Fibroblast of lung (primary cell): ENCODE measurements around the gene PSD4. TPM values are rescaled to one million over a fixed set of nuclear protein-coding genes. Genes with fewer than 3 reads are reported as not detected.

ENCODE experiments used
- DNase-seq, 2 donors: peaks; one replicate each; pipeline versions ENCODE4 v3.0.0 to v3.0.0-alpha.2; 2010; ENCODE audit warnings: low read depth in 2 of 2
- H2AFZ ChIP-seq: 2 replicates; pipeline ENCODE4 v1.5.1; 2012; ENCODE audit warnings: low read length, control low read depth, inconsistent platforms
- H3K27ac ChIP-seq: 2 replicates; pipeline ENCODE4 v1.5.1; 2011; ENCODE audit warnings: low read length, control low read depth; ENCODE audit not compliant: insufficient read depth
- H3K27me3 ChIP-seq: 2 replicates; pipeline ENCODE4 v1.5.1; 2011; ENCODE audit warnings: mild to moderate bottlenecking, low read length; ENCODE audit not compliant: control insufficient read depth, insufficient read depth
- H3K36me3 ChIP-seq: 2 replicates; pipeline ENCODE4 v1.5.1; 2011; ENCODE audit warnings: low read length; ENCODE audit not compliant: control insufficient read depth, insufficient read depth
- H3K4me1 ChIP-seq: 2 replicates; pipeline ENCODE4 v1.5.1; 2011; ENCODE audit warnings: low read length; ENCODE audit not compliant: control insufficient read depth, insufficient read depth; ENCODE audit errors: extremely low read depth
- H3K4me2 ChIP-seq: 2 replicates; pipeline ENCODE4 v1.5.1; 2011; ENCODE audit warnings: low read length, control low read depth; ENCODE audit not compliant: insufficient read depth; ENCODE audit errors: extremely low read depth
- H3K4me3 ChIP-seq, 4 experiments: fragments of 200-600 bp in 1 of 4; sonication (generic) in 1 of 4; replicated peaks in 1 of 4; 2 replicates each; pipeline ENCODE4 v1.5.1; 2011 to 2016; ENCODE audit warnings: low read length in 4 of 4, low read depth in 3 of 4, mild to moderate bottlenecking in 3 of 4, control low read depth in 2 of 4, inconsistent platforms in 1 of 4, mixed read lengths in 1 of 4; ENCODE audit not compliant: insufficient read depth in 1 of 4; ENCODE audit errors: control extremely low read depth in 1 of 4
- H3K79me2 ChIP-seq: 2 replicates; pipeline ENCODE4 v1.5.1; 2012; ENCODE audit warnings: mild to moderate bottlenecking, low read length, inconsistent platforms; ENCODE audit not compliant: control insufficient read depth, insufficient read depth
- H3K9ac ChIP-seq: 2 replicates; pipeline ENCODE4 v1.5.1; 2011; ENCODE audit warnings: mild to moderate bottlenecking, low read length, control low read depth; ENCODE audit not compliant: insufficient read depth
- H3K9me3 ChIP-seq: 2 replicates; pipeline ENCODE4 v1.5.1; 2012; ENCODE audit warnings: low read depth, low read length; ENCODE audit not compliant: control insufficient read depth, insufficient read depth
- H4K20me1 ChIP-seq: 2 replicates; pipeline ENCODE4 v1.5.1; 2011; ENCODE audit warnings: low read length; ENCODE audit not compliant: control insufficient read depth, insufficient read depth; ENCODE audit errors: extremely low read depth
- EZH2 ChIP-seq: IDR thresholded peaks from 2 replicates; pipeline ENCODE4 v1.5.1; 2012; ENCODE audit warnings: low read length, control low read depth, mild to moderate bottlenecking; ENCODE audit errors: missing control alignments
- polyA plus RNA-seq, 2 donors: library from polyadenylated mRNA; depleted of rRNA in 1 of 2; stranded (reverse) in 1 of 2; unstranded in 1 of 2; fragments of >200 nt; gene quantifications; 2 replicates each; pipeline ENCODE4 v1.2.1, GENCODE V29; 2011 to 2012; ENCODE audit warnings: missing spikeins in 1 of 2
- total RNA-seq: library from RNA; depleted of rRNA; stranded (reverse); fragments of >200 nt; gene quantifications from 2 replicates; pipeline ENCODE4 v1.2.1, GENCODE V29; 2014
- TF ChIP-seq, protein P1 (sequence below), 2 donors: IDR thresholded peaks in 1 of 2; conservative IDR thresholded peaks in 1 of 2; 1 replicate in 1 of 2; 2 replicates in 1 of 2; pipeline ENCODE4 v1.5.1; 2011 to 2012; ENCODE audit warnings: low read length in 2 of 2, control low read depth in 1 of 2, inconsistent platforms in 1 of 2, low read depth in 1 of 2, mild to moderate bottlenecking in 1 of 2

Gene PSD4
- total and polyA plus RNA-seq, 2 donors (not counting 1 experiment from before 2014, with no cell fraction given), result 1.0 to 6.1 TPM

DNA sequence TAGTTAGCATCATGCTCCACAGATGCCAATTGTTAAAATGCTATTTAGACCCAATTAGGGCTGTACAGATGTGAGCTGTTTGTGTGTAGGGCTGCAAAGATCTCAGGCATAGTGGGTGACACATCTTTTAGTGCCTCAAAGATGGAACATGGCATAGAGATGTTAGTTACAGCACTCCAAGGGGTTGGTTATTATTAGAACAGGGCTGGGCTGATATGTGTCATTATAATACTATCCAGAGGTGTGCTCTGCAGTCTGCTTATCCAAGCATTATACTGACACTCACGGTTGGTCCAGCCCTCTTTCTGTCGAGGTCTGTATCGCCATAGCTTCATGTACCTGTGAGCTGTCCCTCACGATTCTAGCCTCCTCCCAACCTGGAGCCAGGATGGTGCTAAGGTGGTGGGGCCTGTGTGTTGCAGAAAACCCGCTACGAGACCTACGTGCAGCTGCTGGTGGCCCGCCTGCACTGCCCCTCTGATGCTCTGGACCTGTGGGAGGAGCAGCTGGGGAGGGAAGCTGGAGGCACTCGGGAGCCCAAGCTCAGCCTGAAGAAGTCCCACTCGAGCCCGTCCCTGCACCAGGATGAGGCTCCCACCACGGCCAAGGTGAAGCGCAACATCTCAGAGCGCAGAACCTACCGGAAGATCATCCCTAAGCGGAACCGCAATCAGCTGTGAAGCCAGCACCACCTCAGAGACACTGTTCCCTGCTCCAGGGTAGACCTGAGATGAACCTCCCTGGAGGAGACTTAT, 27.1 kb downstream of the PSD4 start:
- Histone ChIP-seq H3K79me2 (no peaks in the 10 kb centered on the region), H4K20me1 (no peaks in the 10 kb centered on the region), H3K4me2 (no peak overlapping the region), H3K27ac (no peak overlapping the region), H3K9me3 (no peaks in the 10 kb centered on the region), H3K9ac (no peak overlapping the region), H3K4me1 (no peaks in the 10 kb centered on the region), H3K4me3 (no peak overlapping the region), H2AFZ (no peak overlapping the region), H3K27me3 (no peaks in the 10 kb centered on the region), H3K36me3 (no peaks in the 10 kb centered on the region)
- DNase-seq, result no peak
- TF ChIP-seq, protein P1, sequence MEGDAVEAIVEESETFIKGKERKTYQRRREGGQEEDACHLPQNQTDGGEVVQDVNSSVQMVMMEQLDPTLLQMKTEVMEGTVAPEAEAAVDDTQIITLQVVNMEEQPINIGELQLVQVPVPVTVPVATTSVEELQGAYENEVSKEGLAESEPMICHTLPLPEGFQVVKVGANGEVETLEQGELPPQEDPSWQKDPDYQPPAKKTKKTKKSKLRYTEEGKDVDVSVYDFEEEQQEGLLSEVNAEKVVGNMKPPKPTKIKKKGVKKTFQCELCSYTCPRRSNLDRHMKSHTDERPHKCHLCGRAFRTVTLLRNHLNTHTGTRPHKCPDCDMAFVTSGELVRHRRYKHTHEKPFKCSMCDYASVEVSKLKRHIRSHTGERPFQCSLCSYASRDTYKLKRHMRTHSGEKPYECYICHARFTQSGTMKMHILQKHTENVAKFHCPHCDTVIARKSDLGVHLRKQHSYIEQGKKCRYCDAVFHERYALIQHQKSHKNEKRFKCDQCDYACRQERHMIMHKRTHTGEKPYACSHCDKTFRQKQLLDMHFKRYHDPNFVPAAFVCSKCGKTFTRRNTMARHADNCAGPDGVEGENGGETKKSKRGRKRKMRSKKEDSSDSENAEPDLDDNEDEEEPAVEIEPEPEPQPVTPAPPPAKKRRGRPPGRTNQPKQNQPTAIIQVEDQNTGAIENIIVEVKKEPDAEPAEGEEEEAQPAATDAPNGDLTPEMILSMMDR (conservative IDR thresholded peaks at IDR 0.05 in 1 of 2, IDR thresholded peaks at IDR 0.05 in 1 of 2; ENCODE audit: low read depth in 1 of 2, low read length in 2 of 2), result no peak
- no peak for TF ChIP-seq EZH2

DNA sequence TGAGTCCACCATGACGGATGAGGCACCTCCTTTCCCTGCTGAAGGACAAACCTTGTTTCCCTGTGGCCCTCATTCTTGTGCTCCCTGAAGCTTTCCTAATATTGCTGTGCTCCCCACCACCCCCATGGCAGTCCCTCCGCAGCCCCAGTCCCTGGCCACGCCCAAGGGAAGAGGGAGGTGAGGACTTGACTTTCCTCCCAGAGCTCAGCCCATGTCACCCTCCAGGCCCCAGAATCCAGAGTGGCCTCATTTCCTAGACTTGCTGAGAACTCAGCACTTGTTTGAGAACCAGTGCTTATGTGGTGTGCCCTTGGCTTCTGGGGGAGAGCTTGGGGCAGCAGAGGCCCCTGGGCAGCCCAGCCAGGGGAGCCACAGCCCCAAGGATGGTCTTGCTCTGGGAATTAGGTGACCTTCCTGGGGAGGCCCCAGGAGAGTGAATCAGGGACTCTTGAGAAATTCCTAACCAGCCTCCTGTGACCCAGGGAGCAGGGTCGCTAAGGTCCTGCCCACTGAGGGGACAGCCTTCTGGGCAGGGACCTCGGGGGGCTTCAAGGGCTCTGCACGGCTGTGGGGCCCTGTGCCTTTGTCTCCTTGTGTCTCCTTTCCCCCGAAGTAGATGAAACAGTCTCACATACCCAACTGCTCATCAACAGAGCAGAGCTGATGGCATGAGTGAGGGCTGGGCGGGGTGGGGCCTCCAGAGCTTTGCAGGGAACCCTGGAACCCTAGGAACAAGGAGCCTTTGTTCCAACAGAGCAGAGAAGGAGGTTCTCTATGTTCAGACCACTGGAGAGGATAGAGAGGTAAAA, 27.9 kb downstream of the PSD4 start:
- Histone ChIP-seq H3K27ac (no peak overlapping the region), H3K4me1 (no peaks in the 10 kb centered on the region), H4K20me1 (no peaks in the 10 kb centered on the region), H3K9me3 (no peaks in the 10 kb centered on the region), H3K79me2 (no peaks in the 10 kb centered on the region), H3K27me3 (no peaks in the 10 kb centered on the region), H3K4me2 (no peak overlapping the region), H2AFZ (no peak overlapping the region), H3K36me3 (no peaks in the 10 kb centered on the region), H3K4me3 (no peak overlapping the region), H3K9ac (no peak overlapping the region)
- TF ChIP-seq, protein P1 (conservative IDR thresholded peaks at IDR 0.05 in 1 of 2, IDR thresholded peaks at IDR 0.05 in 1 of 2; ENCODE audit: low read depth in 1 of 2, low read length in 2 of 2), result no peak
- TF ChIP-seq EZH2, result no peak
- no peak for DNase-seq
